ENCODE results near the gene LMLN.
A peak's percentile ranks its signal among the peaks of the same experiment; 100 is the strongest.
"Not testable (repeated sequence)": the region's sequence is repeated elsewhere in the genome, so short reads cannot be mapped to it uniquely, and the experiment has no call there.

The LMLN gene

DNA sequence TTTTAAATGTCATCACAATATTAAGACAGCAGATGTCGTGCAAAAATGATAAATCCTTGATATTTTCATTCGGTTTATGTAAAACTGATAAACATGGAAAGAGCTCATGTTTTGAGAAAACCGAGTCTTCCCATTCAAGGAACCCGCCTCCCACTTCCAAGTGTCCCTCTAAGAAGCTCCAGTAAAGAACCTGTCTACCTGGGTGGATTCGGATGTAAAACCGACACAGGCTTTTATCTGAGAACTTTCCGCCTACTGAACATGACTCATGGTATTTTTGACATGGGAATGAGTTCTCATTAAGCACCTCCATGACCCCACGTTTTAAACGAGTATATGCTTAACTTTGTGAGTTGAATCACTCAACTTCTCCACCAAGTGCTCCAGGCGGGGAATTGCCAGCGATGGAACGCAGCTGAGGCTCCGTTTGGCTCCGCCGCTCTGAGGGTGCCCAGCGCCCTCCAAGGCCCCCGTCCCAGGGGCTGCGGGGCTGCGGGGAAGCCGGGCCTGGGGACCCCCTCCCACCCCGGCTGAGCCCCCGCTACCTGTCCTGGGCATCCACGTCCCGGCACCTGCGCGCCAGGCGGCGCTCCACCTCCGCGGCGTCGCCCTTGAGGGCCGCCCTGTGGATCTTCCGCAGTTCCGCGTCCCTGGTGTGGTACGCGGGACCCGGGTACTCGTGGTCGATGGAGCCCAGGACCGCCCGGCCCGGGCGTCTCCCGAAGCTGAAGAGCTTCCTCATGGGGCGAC is 119.9 kb downstream of the LMLN start:
- peak; percentile 9 for DNase-seq (ENCODE audit: low read depth)

DNA sequence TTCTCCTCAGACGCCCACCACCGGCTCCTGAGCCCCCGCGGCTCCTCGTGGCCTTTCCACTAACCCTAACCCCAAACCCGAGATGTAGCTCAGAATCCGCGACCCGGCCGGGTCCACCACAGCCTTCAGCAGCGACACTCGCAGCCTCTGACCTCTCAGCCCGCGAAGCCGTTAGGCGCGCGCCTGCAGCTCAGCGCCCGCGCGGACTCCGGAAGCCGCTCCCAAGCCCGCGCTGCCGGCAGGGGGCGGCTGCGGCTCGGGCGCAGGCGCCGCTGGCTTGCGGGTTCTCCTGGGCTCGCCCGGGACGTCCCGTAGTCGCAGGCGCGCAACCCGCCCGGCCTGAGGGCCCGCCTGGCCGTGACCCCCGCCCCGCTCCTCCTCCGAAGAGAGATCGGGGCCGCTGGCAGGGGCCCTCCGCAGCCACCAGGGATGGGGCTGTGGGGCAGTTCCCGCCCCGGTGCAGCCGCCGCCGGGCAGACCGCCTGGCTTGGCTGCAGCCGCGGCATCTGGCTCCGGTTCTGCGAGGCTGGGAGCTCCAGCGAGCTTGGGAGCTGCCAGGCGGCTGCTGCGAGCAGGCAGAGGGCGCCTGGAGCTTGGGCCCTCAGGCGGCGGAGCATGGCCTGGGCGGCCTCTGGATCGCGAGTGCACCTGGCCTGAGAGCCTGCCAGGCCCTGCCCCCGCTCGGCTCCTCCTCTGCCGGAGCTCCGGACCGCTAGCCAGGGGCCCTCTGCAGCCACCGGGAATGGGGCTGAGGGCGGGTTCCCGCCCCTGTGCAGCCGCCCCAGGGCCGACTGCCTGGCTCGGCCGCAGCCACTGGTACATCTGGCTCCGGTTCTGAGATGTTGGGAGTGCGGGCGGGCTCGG is 120.7 kb downstream of the LMLN start:
- peak; percentile 46 for DNase-seq (ENCODE audit: low read depth)

DNA sequence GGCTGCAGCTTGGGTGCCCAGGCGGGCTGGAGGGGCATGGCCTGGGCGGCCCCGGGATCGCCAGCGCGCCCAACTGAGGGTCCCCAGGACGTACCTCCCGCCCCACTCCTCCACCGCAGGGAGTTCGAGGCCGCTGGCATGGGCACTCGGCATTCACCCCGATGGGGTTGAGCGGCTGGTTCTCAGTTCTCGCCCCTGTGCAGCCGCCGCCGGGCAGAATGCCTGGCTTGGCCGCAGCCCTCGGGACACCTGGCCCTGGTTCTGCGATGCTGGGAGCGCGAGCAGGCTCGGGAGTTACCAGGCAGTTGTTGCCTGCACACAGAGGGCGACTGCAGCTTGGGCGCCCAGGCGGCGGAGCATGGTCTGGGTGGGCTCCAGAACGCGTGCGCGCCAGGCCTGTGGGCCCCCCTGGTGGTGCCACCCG is 121.4 kb downstream of the LMLN start:
- DNase-seq (ENCODE audit: low read depth), result no peak

DNA sequence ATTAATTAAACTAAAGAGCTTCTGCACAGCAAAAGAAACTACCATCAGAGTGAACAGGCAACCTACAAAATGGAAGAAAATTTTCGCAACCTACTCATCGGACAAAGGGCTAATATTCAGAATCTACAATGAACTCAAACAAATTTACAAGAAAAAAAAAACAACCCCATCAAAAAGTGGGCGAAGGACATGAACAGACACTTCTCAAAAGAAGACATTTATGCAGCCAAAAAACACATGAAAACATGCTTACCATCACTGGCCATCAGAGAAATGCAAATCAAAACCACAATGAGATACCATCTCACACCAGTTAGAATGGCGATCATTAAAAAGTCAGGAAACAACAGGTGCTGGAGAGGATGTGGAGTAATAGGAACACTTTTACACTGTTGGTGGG is 122.2 kb downstream of the LMLN start:
- DNase-seq (ENCODE audit: low read depth), result not testable (repeated sequence)

DNA sequence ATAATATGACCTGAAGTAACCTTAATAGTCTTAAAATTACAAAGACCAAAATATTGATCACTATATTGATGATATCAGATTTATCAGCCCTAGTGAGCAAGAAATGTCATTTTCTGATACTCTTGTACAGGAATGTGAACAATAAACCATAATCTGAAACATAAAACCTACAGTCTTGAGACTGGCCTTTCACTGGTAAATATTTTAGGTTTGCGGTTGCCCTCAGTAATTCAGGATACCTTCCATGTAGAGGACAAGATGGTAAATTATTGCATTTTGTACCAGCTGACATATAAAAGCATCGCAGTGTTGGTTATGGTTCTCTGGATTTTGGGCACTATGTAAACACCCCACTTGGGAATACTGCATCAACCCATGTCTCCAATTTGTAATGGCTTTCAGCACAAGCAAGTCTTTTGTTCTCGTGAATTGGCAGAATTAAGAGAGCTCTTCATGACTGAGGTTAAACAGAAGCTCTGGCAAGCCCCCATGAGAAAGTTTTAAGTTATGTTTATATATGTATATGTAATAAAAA is 128.5 kb downstream of the LMLN start:
- DNase-seq (ENCODE audit: low read depth), result no peak

DNA sequence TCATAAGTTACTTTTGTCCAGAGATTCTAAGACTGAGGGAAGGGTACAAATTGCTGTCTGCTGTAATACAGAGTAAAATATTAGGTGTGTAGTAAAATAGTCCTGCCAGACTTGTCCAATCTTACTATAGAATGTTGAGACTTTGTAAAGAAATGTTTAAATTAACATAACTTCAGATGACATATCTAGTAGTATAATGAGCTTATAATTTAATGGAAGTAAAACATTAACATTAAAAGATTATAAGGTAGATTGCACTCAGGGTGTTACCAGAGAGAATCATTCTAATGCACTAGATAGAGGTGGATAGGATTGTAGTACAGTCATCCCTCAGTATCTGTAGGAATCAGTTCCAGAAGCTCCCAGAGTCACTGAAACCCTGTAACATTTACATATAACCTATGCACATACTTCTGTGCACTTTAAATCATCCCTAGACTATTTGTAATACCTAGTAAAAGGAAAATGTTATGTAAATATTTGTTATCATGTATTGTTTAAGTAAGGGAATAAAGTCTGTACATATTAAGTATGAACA is 130.8 kb downstream of the LMLN start:
- no peak for DNase-seq (ENCODE audit: low read depth)

DNA sequence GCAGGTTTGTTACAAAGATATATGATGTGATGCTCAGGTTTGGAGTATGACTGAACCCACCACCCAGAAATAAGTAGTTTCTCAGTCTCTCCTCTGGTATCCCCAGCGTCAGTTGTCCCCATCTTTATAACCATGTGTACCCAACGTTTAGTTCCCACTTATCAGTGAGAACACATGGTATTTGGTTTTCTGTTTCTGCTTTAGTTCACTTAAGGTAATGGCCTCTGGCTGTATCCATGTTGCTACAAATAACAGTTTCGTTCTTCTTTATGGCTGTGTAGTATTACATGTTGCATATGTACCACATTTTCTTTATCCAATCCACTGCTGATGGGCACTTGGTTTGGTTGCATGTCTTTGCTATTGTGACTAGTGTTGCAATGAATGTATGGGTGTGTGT is 132.3 kb downstream of the LMLN start:
- DNase-seq (ENCODE audit: low read depth), result no peak

DNA sequence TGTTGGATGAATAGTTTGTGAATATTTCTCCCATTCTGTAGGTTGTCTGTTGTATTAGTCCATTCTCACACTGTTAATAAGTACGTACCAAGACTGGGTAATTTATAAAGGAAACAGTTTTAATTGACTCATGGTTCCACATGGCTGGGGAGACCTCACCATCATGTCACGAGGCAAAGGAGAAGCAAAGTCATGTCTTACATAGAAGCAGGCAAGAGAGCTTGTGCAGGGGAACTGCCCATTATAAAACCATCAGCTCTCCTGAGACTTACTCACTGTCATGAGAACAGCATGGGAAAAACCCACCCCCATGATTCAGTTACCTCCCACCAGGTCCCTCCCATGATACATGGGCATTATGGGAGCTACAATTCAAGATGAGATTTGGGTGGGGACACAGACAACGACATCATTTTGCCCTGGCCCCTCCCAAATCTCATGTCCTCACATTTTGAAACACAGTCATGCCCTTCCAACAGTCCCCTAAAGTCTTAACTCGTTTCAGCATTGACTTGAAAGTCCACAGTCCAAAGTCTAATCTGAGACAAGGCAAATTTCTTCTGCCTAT is 133.2 kb downstream of the LMLN start:
- DNase-seq (ENCODE audit: low read depth), result no peak

Data from amniotic epithelial cell (primary cell).